ENCODE data around the gene TNFAIP8. TPM values are rescaled to one million over a fixed set of nuclear protein-coding genes. Genes with fewer than 3 reads are reported as not detected.

TNFAIP8 gene
- total and polyA plus RNA-seq, 2 of the 13 experiments (the other 11 are each of a cell fraction or from before 2014, with no cell fraction given) = 6.4 to 11.2 TPM

DNA sequence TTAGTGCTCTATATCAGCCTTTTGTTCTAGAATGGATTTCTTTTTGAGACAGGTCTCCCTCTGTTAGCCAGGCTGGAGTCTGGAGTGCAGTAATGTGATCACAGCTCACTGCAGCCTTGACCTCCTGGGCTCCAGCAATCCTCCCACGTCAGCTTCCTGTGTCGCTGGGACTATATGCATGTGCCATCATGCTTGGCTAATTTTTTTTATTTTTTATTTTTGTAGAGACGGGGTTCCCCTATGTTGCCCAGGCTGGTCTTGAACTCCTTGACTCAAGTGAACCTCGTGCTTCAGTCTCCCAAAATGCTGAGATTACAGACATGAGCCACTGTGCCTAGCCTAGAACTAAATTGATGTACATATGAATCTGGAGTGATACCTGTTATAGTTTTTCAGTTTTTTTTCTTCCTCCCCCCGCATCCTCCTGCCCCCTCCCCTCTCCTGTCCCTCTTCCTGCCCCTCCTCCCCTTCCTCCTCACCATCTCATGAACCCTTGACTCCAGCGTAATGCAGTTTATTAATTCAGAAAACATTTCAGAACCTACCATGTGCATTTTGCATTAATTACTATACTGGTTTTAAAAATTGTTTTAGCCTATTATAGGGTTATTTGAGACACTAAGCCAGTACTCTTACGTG, 37.4 kb upstream of the TNFAIP8 start:
- ATAC-seq (peak; percentile 77), FAIRE-seq (no peak), DNase-seq (ENCODE audit: low spot score) (peak; percentile 64)
- Histone ChIP-seq H3K9ac (ENCODE audit: insufficient read depth, low read depth, low read length) (no peak overlapping the region), H3K79me2 (ENCODE audit: insufficient read depth, low read length) (no peaks in the 10 kb centered on the region), H2AFZ (ENCODE audit: low read length) (no peak overlapping the region), H3K36me3 (replicated peaks in 1 of 2; ENCODE audit: control insufficient read depth in 1 of 2, insufficient read depth in 2 of 2, low read length in 2 of 2) (no peaks in the 10 kb centered on the region), H3K4me1 (ENCODE audit: insufficient read depth, low read length) (peaks cover 29% of the 10 kb centered on the region), H3K27me3 (ENCODE audit: control insufficient read depth in 1 of 2, insufficient read depth in 2 of 2, low read length in 2 of 2) (no peaks in the 10 kb centered on the region), H3K27ac (ENCODE audit: extremely low read length, insufficient read depth, low read length) (peak overlapping the region; percentile 19), H4K20me1 (ENCODE audit: insufficient read depth, low read length) (no peaks in the 10 kb centered on the region), H3K4me3 (replicated peaks in 1 of 3; ENCODE audit: insufficient read depth in 1 of 3, low read depth in 2 of 3, low read length in 3 of 3) (no peak overlapping the region), H3K4me2 (ENCODE audit: low read depth, low read length) (no peak overlapping the region), H3K9me3 (ENCODE audit: low read length) (no peaks in the 10 kb centered on the region)
- no TSS peak for BruUV-seq (replicated peaks)
- in situ Hi-C loops (cut with HindIII; ENCODE audit: extremely low pct_ligation_motif_present, low pct_unique_long_range_greater_than_20kb) = no loop called here
- ChIA-PET CTCF (ENCODE audit: low intra/inter-chr PET ratio, low total read pairs) (no interaction called here), POLR2A (no interaction called here)
- intact Hi-C loops (cut with micrococcal nuclease; ENCODE audit: unreplicated experiment) = loop anchor here (5.0 kb wide), 1 partner anchor 94 kb away; no protein-coding TSS in a partner anchor
- 80% methylated on average over 7 of the region's 7 CpGs for WGBS (ENCODE audit: low lambda C conversion rate)
- TF ChIP-seq ZZZ3 (CRISPR knock-in tag; IDR thresholded peaks at IDR 0.05; ENCODE audit: borderline replicate concordance) (no peak), SAP130 (CRISPR knock-in tag; IDR thresholded peaks at IDR 0.05; ENCODE audit: low read depth) (peak; percentile 32; the same call in 1 of the 2 replicates), ETV5 (CRISPR knock-in tag; IDR thresholded peaks at IDR 0.05; ENCODE audit: borderline replicate concordance) (peak; percentile 46; the same call in 1 of the 2 replicates), ZSCAN30 (CRISPR knock-in tag; IDR thresholded peaks at IDR 0.05) (no peak), SALL1 (CRISPR knock-in tag; IDR thresholded peaks at IDR 0.05) (0 out of 2 replicates have a peak, but pooled peaks have one; percentile 12), ZFP90 (CRISPR knock-in tag; IDR thresholded peaks at IDR 0.05; ENCODE audit: borderline replicate concordance) (no peak), TRIM24 (CRISPR knock-in tag; IDR thresholded peaks at IDR 0.05) (no peak), RARA (CRISPR knock-in tag; IDR thresholded peaks at IDR 0.05) (peak; percentile 60), HMG20B (CRISPR knock-in tag; conservative IDR thresholded peaks at IDR 0.05) (no peak), ADNP (CRISPR knock-in tag; IDR thresholded peaks at IDR 0.05) (no peak), BCLAF1 (IDR thresholded peaks at IDR 0.05) (no peak)
- TF ChIP-seq, protein P1, sequence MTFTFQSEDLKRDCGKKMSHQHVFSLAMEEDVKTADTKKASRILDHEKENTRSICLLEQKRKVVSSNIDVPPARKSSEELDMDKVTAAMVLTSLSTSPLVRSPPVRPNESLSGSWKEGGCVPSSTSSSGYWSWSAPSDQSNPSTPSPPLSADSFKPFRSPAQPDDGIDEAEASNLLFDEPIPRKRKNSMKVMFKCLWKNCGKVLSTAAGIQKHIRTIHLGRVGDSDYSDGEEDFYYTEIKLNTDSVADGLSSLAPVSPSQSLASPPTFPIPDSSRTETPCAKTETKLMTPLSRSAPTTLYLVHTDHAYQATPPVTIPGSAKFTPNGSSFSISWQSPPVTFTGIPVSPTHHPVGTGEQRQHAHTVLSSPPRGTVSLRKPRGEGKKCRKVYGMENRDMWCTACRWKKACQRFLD (CRISPR knock-in tag; IDR thresholded peaks at IDR 0.05; ENCODE audit: borderline replicate concordance) = no peak
- TF ChIP-seq, protein P2, sequence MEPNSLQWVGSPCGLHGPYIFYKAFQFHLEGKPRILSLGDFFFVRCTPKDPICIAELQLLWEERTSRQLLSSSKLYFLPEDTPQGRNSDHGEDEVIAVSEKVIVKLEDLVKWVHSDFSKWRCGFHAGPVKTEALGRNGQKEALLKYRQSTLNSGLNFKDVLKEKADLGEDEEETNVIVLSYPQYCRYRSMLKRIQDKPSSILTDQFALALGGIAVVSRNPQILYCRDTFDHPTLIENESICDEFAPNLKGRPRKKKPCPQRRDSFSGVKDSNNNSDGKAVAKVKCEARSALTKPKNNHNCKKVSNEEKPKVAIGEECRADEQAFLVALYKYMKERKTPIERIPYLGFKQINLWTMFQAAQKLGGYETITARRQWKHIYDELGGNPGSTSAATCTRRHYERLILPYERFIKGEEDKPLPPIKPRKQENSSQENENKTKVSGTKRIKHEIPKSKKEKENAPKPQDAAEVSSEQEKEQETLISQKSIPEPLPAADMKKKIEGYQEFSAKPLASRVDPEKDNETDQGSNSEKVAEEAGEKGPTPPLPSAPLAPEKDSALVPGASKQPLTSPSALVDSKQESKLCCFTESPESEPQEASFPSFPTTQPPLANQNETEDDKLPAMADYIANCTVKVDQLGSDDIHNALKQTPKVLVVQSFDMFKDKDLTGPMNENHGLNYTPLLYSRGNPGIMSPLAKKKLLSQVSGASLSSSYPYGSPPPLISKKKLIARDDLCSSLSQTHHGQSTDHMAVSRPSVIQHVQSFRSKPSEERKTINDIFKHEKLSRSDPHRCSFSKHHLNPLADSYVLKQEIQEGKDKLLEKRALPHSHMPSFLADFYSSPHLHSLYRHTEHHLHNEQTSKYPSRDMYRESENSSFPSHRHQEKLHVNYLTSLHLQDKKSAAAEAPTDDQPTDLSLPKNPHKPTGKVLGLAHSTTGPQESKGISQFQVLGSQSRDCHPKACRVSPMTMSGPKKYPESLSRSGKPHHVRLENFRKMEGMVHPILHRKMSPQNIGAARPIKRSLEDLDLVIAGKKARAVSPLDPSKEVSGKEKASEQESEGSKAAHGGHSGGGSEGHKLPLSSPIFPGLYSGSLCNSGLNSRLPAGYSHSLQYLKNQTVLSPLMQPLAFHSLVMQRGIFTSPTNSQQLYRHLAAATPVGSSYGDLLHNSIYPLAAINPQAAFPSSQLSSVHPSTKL (CRISPR knock-in tag; IDR thresholded peaks at IDR 0.05) = 0 out of 2 replicates have a peak, but pooled peaks have one; percentile 29
- TF ChIP-seq, protein P3, sequence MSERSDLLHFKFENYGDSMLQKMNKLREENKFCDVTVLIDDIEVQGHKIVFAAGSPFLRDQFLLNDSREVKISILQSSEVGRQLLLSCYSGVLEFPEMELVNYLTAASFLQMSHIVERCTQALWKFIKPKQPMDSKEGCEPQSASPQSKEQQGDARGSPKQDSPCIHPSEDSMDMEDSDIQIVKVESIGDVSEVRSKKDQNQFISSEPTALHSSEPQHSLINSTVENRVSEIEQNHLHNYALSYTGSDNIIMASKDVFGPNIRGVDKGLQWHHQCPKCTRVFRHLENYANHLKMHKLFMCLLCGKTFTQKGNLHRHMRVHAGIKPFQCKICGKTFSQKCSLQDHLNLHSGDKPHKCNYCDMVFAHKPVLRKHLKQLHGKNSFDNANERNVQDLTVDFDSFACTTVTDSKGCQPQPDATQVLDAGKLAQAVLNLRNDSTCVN (CRISPR knock-in tag; IDR thresholded peaks at IDR 0.05; ENCODE audit: borderline replicate concordance) = peak; percentile 87; the same call in 1 of the 2 replicates

All from HepG2 (cell line).